LNCAP (cell line): Measurements from ENCODE around the gene B4GALT4.

Experiments used
- TF ChIP-seq, protein P1 (sequence below): fragments of 450-650 bp; IDR thresholded peaks from 2 replicates; pipeline ENCODE4 v1.5.1; 2017; ENCODE audit warnings: mild to moderate bottlenecking

The B4GALT4 gene

DNA sequence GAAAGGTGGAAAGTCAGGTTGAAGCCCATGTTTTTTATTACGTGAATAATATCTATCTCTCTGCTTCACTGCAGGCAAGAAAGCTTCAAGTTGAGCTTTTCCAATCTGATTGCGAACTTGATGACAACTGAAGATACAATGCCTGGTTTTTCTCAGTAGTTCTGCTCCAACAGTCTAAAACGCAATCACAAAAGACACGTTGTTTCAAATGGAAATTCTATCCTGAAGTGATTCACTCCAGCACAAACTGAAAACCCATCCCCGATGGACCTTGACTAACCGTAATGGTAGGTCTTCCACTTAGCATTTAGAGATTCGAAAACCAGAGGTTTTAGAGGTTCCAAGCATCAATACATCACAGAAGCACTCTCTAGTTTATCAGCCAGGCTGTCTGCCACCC, 10.6 kb downstream of the B4GALT4 start:
- TF ChIP-seq, protein P1, sequence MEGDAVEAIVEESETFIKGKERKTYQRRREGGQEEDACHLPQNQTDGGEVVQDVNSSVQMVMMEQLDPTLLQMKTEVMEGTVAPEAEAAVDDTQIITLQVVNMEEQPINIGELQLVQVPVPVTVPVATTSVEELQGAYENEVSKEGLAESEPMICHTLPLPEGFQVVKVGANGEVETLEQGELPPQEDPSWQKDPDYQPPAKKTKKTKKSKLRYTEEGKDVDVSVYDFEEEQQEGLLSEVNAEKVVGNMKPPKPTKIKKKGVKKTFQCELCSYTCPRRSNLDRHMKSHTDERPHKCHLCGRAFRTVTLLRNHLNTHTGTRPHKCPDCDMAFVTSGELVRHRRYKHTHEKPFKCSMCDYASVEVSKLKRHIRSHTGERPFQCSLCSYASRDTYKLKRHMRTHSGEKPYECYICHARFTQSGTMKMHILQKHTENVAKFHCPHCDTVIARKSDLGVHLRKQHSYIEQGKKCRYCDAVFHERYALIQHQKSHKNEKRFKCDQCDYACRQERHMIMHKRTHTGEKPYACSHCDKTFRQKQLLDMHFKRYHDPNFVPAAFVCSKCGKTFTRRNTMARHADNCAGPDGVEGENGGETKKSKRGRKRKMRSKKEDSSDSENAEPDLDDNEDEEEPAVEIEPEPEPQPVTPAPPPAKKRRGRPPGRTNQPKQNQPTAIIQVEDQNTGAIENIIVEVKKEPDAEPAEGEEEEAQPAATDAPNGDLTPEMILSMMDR, result no peak

DNA sequence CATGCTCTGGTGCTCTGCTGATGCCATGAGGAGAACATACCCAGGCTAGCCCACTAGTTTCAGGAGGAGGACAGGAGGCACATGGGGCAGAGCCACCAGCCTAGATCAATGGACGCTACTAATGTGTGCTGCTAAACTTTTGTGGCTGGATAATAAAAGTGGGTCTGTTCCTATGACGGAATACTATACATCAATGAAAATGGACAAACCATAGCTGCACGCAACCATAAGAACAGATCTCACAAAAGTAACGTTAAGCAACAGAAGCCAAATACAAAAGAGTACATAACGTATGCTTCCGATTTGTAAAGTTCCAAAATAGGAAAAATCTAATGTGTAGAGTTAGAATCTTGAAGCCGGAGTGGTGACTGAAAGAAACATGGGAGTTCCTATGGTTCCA, 11.5 kb downstream of the B4GALT4 start:
- TF ChIP-seq, protein P1, result no peak

GRCh38 chr3:119228373-119229145, 12.1 kb downstream of the B4GALT4 start:
- TF ChIP-seq, protein P1, result no peak

DNA sequence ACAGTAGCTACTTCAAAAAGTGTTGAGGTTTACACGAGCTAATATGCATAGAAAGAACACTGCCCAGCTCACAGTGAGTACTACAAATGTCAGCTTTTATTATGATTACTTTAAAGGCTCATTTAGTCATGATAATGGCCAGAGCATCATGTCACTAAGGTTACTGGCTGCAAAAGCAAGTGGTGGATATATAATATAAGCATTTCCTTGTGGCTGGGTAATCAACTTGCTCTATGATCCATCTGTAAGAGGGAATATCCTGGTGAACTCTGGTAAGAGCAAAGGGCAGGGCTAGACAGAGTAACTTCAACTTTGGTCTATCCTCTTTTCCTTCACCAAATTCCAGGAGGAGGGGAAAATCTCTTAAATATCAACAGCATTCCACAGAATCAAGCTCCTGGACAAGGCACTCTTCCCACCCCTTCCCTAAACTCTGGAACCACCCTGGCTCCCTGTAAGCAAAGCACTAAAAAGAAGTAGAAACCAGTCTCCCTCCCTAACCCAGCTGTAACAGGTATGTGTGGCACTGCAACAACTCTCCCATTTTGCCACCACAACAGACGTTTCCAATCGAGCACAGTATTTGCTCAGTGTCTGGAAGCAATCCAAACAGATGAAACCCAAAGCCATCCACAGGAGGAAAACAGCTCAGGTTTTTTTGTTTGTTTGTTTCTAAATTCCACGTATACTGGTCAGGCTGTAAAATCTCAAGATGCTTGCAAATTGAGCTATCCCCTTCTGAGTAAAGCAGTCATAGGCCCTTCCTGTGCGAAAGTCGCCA, 13.4 kb downstream of the B4GALT4 start:
- TF ChIP-seq, protein P1, result no peak

DNA sequence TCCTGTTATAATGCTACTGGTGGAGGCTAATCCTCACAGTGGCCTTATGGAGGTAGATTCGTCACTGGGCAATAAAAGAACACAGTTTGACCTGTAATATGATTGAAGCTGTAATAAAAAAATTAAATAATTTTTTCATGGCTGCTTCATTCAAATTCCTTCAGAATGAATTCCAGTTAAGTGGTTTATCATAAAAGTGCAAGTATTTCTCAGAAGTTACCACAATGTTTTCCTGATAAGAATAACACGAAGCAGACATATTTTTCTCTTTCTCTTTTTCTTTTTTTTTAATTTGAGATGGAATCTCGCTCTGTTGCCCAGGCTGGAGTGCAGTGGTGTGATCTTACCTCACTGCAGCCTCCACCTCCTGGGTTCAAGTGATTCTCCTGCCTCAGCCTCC, 15.6 kb downstream of the B4GALT4 start:
- TF ChIP-seq, protein P1, result no peak

GRCh38 chr3:119223511-119223910, 17.2 kb downstream of the B4GALT4 start:
- TF ChIP-seq, protein P1, result no peak

- TF ChIP-seq, protein P1, result no peak
Observed at GRCh38 chr3:119222391-119222790, 18.3 kb downstream of the B4GALT4 start.
